Measurements from ENCODE around the gene CD9.

The CD9 gene

GRCh38 chr12:6222078-6222654 lies 22.0 kb downstream of the CD9 start:
- no peak for DNase-seq

- no peak for DNase-seq
Observed at GRCh38 chr12:6223545-6223944, 23.3 kb downstream of the CD9 start.

GRCh38 chr12:6224550-6224949 lies 24.4 kb downstream of the CD9 start:
- no peak for DNase-seq

GRCh38 chr12:6225630-6226001 lies 25.4 kb downstream of the CD9 start:
- no peak for DNase-seq

- DNase-seq, result no peak
Observed at GRCh38 chr12:6226002-6226678, 25.9 kb downstream of the CD9 start.

- no peak for DNase-seq
Observed at GRCh38 chr12:6226679-6227051, 26.5 kb downstream of the CD9 start.

GRCh38 chr12:6228535-6229223 lies 28.5 kb downstream of the CD9 start:
- no peak for DNase-seq

GRCh38 chr12:6229224-6230218 lies 29.3 kb downstream of the CD9 start:
- DNase-seq, result no peak

GRCh38 chr12:6230321-6231110 lies 30.3 kb downstream of the CD9 start:
- DNase-seq, result peak; percentile 72

- no peak for DNase-seq
Observed at GRCh38 chr12:6231359-6232268, 31.4 kb downstream of the CD9 start.

- no peak for DNase-seq
Observed at GRCh38 chr12:6233121-6233971, 33.1 kb downstream of the CD9 start.

GRCh38 chr12:6234214-6234613 lies 34.0 kb downstream of the CD9 start:
- no peak for DNase-seq

GRCh38 chr12:6234906-6235305 lies 34.7 kb downstream of the CD9 start:
- no peak for DNase-seq

- no peak for DNase-seq
Observed at GRCh38 chr12:6235499-6235898, 35.3 kb downstream of the CD9 start.

- DNase-seq, result no peak
Observed at GRCh38 chr12:6235906-6236640, 35.9 kb downstream of the CD9 start.

GRCh38 chr12:6236641-6236940 lies 36.4 kb downstream of the CD9 start:
- DNase-seq, result no peak

- no peak for DNase-seq
Observed at GRCh38 chr12:6237830-6238229, 37.6 kb downstream of the CD9 start.

GRCh38 chr12:6238875-6239274 lies 38.7 kb downstream of the CD9 start:
- DNase-seq, result no peak

GRCh38 chr12:6241495-6241894 lies 41.3 kb downstream of the CD9 start:
- no peak for DNase-seq

- no peak for DNase-seq
Observed at GRCh38 chr12:6249580-6249979, 49.4 kb downstream of the CD9 start.
